ENCODE measurements around the gene LRBA.

Gene LRBA

DNA sequence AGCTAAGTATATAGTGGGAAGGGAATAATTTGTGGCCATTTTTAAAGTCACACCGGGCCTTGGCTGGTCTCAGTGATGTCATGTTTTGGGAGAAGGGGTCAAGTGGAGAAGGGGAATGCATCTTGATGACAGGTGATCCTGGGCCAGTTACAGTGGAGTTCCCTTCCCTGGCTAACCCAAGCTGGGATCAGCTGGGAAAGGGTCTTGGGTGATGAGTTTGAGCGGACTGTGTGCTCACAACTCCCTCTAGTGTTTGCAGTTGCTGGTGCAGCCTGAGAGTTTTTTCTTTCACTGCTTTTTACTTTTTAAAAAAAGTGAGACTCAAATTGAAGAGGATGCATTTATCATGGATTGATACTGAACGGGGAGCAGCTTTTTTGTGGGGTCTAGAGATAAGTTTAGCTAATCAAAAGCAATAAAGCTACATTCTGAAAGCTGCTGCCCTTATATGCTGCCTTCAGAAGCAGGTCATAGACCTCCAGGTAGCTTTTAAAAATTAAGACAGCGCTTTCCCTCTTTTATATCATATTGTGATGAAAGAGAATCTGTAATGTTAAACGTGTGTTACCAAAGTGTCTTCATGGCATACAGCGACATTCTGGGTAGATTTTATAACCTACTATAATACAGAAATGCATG, 772.1 kb downstream of the LRBA start:
- peak; percentile 45 for DNase-seq (ENCODE audit: low spot score)

DNA sequence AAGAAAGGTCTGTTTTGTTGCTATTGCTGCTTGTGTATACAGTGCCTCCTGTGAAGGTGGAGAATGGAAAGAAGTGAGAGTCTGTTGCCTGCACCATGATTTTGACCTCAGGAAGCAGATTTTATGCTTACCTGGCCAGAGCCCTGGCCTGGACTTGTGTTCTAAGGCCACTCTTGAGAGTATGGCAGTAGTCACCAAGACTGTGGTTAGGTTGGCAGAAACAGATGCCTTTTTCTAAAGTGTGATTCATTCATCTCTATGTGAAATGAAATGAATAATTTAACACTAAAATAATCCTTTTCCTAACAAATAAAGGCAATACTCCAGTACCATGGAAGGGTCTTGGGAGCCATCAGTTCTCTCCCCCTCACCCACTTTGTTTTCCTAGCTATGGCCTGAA, 775.1 kb downstream of the LRBA start:
- DNase-seq (ENCODE audit: low spot score): no peak

DNA sequence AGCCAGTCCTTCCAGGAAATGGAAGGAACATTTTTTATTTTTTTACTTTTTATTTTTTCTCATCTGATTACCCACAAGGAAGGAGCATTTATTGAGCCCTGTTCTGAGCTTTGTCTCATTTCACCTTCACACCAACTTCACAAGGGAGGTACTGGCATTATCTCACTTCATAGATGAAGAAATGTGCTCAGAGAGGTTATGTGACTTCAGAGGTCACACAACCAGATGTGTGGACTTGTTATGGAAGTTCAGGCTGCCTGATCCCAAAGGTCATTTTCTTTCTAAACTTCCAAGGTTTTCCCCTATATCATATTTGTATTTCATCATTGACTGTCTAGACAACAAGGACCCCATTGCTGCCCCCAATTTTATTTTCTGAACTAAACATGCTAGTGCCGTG, 776.5 kb downstream of the LRBA start:
- DNase-seq (ENCODE audit: low spot score): no peak

DNA sequence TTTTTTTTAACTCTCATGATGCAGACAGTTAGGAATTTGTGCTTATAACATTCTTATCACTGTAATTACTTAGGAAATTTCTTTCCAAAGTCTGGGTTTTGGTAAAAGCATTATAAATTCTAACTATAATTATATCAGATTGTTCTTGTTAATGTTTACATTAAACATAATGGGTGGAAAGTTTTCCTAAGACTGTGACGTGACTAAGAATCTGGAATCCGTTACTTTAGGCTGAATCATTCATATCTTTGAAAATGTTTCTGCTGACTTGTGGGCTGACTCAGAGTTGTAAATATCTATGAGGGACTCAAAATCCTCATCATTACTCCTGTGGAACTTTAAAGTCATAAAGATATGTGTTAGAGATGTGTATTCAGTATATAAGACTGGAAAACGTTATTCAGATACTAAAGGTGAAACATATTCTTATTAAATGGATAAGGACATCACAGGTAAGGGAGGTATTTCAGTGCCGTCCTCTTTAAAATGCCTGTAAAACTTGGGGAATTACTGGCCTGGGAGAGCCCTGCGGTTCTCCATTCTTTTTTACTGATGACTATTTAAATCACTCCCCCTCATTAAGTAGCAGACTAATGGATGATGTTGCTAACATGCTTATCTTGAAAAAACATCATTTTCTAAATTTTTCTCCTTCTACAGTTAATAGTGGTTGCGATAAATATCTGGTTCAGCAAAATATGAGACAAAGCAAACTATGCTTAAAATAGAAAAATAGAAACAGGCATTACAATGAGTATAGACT, 777.8 kb downstream of the LRBA start:
- peak; percentile 55 for DNase-seq (ENCODE audit: low spot score)

DNA sequence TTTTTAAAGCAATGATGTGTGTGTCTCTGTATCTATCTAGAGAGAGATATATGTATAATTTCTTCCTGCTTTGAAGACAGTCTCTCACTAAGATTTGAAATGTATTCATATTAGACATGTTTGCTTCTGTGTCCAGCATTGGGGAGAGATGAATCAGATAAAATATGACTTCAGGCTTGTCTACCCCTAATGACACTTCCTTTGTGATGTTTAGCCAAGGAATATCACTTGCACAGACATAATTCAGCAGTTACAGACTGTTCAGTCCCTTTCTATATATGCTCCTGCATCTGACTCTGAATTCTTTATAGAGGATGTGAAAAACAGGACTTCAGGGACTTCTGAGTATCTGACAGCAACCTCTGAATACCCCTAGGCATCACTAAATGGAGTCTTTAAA, 778.5 kb downstream of the LRBA start:
- peak; percentile 9 for DNase-seq (ENCODE audit: low spot score)

DNA sequence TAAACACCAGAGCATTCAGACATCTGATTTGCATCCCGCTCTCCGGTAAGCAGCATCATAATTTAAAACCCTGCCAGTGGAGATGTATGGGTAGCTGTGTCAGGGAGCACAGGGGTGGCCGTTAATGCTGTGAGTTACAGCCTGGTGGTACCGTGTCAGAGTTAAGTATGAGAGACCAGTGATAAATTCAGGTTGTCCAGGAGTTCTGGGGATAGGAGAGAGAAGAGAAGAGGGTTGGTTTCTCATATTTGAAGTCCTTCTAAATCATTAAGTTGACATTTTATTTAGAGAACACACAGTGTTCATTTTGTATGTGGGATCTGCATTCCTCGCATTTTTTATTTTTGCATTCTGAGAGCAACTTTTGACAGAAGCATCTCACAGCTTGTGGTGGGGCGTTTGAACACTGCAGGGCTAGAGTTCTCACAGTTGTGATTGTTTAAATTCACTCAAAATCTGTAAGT, 779.2 kb downstream of the LRBA start:
- no peak for DNase-seq (ENCODE audit: low spot score)

DNA sequence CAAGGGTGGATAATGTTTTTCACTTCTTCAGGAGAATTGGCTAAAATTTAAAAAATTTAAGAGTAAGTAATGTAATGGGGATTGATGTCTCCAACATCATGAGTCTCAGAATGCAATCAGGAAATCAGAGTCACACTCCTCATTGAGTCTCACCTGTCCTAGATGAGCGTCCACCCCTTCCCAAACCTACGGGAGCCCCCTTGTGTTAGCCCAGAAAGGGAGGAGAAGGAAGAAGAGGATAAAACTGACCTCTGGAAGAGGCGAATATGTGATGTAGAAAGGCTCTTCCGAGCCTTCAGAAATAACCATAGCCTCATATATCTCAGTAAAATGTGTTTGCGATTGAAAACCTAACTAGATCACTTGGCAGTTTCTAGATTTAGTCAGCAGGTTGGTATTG, 779.8 kb downstream of the LRBA start:
- no peak for DNase-seq (ENCODE audit: low spot score)

DNA sequence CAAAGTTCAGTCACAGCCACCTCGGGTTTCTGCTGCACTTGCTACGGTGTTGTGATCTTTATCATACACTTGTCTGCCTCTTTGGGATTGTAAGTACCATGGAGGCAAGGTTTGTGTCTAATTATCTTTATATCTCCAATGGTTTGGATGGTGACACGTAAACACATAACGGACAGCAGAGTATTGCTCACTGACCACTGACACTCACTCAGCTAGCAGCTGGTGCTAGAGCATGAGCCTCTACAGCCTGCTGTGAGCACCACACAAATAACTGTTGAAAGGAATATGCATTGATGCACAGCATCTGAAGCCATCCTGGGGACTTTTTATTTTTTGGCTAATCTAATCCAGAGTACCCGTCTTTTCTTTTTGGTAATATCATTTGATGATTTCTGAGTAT, 780.8 kb downstream of the LRBA start:
- DNase-seq (ENCODE audit: low spot score): no peak

DNA sequence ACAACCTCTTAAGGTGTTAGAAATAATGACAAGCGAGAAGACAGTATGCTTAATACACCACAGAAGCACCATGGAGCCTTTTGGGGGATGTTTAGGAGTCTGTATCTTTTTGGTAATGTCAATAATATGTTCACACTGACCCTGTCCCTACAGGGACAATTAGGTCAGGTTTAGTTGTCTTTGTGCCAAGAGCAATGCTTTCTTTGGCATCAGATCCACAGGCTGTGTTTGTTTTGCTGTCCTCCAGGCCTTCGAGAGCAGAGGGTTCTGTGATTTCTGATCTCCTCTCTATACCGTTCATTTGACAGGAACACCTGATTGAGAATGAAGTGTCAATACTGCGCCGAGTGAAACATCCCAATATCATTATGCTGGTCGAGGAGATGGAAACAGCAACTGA, 783.1 kb downstream of the LRBA start:
- no peak for DNase-seq (ENCODE audit: low spot score)

DNA sequence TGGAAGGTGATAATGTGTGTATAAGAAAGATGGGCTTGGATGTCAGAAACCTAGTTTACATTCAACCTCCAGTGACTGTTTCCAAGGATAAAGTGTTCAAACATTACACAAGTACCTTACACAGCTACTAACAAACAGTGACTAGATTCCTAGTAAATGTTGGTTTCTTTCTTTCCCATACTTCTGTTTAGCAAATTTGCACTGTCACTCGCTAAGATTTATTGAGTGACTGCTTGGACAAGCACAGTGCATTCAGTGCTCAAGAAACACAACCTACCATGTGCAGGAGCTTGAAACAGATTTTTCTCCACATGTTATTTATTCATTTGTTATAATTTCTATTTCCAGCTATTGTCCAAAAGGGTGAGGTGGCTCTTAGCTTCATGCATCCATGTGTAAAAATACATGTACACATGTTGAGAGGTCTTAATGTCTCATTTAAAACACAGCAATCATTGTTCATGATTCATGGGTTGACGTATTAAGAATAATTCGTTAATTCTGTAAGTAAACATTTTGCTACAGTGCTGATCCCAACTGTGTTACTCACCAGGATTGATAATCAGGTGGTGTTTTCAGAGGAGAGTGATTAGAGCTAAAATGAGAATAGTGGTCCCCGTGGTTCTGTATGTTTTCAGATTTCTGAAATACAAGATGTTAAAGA, 783.8 kb downstream of the LRBA start:
- DNase-seq (ENCODE audit: low spot score): no peak

DNA sequence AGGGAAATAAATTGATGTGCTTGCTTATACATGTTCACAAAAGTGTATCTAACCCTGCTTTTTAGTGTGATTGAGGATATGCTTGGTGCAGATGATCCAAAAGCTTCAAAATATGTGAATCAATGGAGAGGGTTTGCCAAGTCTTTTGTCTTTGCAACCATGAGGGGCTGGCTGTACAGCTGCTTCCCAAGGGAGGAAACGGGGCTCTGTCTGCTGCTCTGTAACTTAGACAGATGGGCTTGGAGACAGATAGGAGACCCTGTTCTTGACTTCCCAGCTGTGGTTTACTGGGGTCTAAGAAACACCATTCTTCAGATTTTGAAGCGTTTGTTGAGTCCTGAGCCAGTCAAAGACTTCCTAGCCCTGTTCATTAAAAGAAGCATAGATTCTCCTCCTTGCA, 784.5 kb downstream of the LRBA start:
- DNase-seq (ENCODE audit: low spot score): no peak

DNA sequence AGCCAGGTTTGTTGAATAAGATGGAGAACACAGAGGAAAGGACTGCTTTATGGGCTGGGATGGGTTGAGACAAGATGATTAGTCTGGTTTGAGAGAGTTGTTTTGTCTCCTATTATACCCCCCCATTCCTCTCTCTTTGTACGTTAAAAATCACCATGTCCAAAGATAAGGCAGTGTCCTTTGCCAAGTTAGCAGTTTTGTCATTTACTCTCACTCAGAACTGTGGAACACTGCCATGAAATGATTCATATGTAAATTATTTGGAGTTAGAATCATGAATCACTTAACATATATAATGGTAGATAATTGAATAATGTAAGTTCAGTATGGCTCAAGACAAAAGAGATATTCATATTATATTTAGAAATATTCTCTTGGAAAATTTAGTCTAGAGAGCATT, 785.6 kb downstream of the LRBA start:
- DNase-seq (ENCODE audit: low spot score): no peak

DNA sequence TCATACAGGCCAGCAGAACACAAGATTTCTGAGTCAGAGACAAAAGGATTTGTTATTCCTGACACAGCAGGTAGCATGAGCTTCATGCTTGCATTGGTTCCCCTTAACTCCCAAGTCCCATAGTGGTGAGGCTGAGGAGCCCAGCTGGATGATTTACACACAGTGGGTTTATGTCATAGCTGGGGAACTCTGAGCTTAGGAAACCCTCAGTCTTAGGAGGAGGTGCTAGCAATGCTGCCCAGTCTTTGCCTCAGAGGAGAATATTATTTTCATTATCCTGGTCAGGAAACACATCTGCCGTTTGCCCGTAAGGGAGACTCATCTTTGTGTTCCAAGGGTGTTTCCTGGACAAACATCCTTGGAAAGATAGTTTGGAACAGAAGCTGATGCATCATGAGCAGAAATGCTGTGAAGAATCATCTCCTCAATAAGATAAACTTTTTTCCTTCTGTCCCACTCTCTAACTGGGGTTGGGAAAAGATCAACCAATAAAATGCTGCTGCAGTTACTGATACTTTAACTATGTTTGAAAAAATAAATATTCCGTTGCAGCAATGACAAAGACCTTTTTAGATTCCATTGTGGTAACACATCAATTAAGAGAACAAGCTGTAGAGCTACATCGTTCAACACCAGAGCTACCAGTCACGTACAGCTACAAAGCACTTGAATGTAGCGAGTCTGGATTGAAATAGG, 790.0 kb downstream of the LRBA start:
- peak; percentile 66 for DNase-seq (ENCODE audit: low spot score)

DNA sequence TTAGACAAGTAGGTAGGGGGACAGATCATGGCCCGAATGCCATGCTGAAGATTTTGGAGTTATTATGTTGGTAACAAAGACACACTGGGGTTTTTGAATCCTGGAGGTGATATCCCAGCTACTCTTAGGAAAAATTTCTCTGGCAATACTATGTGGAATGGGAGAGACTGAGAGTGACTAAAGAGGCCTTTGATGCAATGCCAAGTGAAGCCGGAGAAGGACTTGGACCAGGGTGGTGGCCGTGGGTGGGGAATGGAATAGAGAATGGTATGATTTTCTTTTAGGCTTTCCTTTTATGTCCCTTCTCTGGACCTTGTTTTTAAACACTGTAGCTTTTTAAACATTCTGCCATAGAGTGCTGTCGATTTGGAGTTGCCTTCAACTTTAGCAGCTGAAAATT, 795.2 kb downstream of the LRBA start:
- no peak for DNase-seq (ENCODE audit: low spot score)

DNA sequence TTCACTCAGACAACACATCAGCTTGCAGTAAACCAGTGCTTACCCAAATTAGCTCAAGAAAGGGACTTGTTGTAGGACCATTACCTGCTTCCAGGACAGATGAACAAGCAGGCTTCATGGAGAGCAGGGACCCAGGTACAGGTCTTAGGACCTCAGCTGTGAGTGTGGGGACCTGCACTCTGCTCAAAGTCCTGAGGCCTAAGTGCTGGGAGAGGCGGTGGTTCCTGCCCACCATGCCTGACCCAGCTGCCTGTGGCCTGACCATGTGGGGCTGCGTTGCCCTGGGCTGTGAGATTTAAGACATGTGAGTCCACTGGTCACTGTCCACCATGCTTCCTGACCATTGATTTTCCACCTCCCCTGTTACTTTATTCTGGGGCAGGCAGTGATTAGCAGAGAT, 796.6 kb downstream of the LRBA start:
- no peak for DNase-seq (ENCODE audit: low spot score)

DNA sequence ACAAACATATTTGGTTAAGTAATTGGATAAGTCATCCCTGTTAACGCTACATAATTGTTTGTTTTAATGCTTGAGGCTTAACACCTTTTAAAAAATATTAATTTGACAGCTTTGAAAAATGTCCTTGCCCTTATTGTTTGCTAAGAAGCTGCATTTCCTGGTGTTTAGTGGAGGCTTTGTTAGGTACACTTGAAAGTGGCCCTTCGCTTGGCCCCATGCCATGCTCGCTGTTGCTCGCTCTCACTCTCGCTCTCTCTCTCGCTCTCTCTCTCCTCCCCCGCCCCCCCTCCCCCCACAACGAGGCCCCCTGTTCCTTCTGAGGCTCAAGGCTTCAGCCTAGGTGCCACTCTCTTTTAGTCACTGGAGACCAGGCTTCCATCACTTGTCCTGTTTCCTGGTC, 797.3 kb downstream of the LRBA start:
- no peak for DNase-seq (ENCODE audit: low spot score)

DNA sequence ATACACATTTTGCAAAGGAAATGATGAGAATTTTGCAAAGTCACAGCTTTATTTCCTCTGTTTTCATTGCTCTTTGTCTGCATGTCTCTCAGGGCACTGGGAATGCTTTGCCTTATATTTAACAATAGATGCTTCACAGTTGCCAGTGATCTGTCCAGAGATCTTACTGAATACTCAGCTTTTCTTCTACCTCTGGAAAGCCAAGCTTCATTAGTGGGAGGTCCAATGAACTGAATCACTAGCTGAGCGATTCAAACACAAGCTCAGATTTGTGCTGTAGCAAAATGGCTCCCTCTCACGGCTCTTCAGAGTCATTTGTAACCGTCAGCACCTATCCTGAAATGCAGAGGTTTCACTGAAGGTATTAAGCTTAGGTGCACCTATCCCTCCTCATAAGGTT, 797.9 kb downstream of the LRBA start:
- no peak for DNase-seq (ENCODE audit: low spot score)

DNA sequence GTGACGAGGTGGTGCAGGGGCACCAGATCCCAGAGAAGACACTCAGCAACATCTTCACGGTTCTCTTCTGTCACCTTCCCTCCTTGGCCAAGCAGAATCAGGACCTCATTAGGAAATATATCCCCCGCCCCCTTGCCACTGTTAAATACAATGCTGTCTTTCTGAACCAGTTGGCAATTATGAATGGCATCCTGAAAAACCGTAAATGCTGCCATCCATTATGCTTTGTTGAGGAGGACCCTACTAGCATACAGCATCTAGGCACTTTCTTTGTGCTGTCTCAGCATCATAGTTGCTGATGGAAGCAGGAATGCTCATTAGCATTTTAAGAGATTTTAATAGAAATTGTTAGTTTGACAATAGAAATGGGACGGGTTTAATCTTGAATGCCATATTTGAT, 798.4 kb downstream of the LRBA start:
- DNase-seq (ENCODE audit: low spot score): no peak

DNA sequence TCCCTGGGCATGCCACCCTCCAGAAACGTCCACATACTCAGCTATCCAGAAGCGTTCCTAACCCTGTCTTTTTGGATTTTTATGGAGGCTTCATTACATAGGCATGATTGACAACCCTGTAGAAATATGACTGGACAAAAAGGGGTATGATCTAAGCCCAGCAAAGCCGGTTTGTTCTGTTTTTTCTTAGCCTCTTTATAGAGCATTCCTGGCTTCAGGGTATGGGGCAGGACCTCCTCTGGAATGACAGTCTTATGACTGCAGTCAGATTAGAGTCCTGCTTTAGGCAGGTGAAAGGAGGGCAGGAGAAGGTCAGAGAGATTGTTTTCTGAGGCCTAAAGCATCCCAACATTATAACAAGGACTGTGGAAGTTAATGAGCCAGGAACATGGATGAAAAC, 799.5 kb downstream of the LRBA start:
- DNase-seq (ENCODE audit: low spot score): no peak
